ENCODE data around the gene TBCB. TPM values are rescaled to one million over a fixed set of nuclear protein-coding genes. Genes with fewer than 3 reads are reported as not detected.
A peak's percentile ranks its signal among the peaks of the same experiment; 100 is the strongest.
"Not testable (repeated sequence)": the region's sequence is repeated elsewhere in the genome, so short reads cannot be mapped to it uniquely, and the experiment has no call there.

TBCB gene, protein sequence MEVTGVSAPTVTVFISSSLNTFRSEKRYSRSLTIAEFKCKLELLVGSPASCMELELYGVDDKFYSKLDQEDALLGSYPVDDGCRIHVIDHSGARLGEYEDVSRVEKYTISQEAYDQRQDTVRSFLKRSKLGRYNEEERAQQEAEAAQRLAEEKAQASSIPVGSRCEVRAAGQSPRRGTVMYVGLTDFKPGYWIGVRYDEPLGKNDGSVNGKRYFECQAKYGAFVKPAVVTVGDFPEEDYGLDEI
- 97.6 TPM for total RNA-seq

DNA sequence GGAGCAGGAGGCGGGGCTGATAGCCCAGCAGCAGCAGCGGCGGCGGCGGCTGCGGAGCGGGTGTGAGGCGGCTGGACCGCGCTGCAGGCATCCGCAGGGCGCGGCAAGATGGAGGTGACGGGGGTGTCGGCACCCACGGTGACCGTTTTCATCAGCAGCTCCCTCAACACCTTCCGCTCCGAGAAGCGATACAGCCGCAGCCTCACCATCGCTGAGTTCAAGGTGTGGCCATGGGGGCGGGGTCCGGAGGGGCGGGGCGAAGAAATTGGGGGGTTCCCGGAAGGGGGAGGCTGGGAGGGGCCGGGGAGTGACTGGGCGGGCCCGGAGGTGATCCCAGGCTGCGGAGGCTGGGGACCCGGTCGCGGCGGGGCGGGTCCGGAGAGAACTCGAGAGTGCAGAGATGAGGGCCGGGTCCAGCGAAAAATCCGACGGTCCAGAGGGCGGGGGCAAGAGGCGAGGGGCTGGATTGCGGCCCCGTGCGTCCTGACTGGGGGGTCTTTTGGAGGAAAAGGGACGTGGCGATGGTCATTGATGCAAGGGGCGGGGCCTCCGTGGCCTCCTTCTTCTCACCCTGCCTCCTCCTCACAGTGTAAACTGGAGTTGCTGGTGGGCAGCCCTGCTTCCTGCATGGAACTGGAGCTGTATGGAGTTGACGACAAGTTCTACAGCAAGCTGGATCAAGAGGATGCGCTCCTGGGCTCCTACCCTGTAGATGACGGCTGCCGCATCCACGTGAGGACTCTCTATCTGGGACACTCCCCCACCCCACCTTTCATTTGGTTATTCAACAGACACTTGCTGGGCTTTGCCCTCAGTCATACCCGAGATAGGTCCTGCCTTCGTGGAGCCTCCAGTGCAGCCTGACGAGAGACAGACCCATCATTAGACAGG lies at the start of gene TBCB:
TBCB (plus strand) TSS at position 16 of the 891 bp plus-strand sequence; CDS start at position 109, 93 bp downstream.
- Histone ChIP-seq H3K9me3 (ENCODE audit: control insufficient read depth in 3 of 3, low read length in 3 of 3) (no peaks in the 10 kb centered on the region), H3K4me3 (ENCODE audit: low read length in 3 of 3) (peak within 1 kb of the TSS; percentile 86 to 99 (median 97)), H3K27me3 (ENCODE audit: control insufficient read depth in 3 of 3, insufficient read depth in 3 of 3, low read length in 3 of 3) (no peaks in the 10 kb centered on the region), H3K27ac (ENCODE audit: low read depth, low read length) (peak within 1 kb of the TSS; percentile 91), H3K36me3 (ENCODE audit: control insufficient read depth in 3 of 3, insufficient read depth in 3 of 3, low read length in 3 of 3) (peaks cover 33 to 44% (median 40%) of the 10 kb centered on the region in 3 donors), H3K9ac (ENCODE audit: low read depth in 1 of 3, low read length in 3 of 3) (peak within 1 kb of the TSS; percentile 85 to 94 (median 87)), H3K4me1 (ENCODE audit: control insufficient read depth in 3 of 3, insufficient read depth in 3 of 3, low read length in 3 of 3) (peaks cover 18 to 35% (median 25%) of the 10 kb centered on the region in 3 donors)

DNA sequence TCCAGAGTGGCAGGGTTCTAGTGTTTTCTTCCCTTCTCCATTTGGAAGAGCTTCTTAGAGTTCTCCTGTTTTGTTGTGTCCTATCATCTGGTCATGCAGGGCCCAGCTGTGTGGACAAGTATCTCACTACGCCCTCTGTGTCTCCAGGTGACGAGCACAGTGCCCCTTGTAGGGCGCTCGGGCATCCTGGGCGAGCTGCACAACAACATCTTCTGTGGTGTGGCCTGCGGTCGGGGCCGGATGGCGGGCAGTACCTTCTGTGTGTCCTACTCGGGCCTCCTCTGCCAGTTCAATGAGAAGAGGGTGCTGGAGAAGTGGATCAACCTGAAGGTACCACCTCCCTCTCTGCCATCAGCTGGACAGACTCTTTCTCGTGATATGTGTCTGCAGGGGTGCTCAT lies 47.6 kb upstream of the TBCB start:
- H3K4me1 ChIP-seq (ENCODE audit: control insufficient read depth in 3 of 3, insufficient read depth in 3 of 3, low read length in 3 of 3) = no peaks in the 10 kb centered on the region
- no peak overlapping the region for H3K4me3 ChIP-seq (ENCODE audit: low read length in 3 of 3)
- H3K36me3 ChIP-seq (ENCODE audit: control insufficient read depth in 3 of 3, insufficient read depth in 3 of 3, low read length in 3 of 3) = no peaks in the 10 kb centered on the region
- H3K9ac ChIP-seq (ENCODE audit: low read depth in 1 of 3, low read length in 3 of 3) = no peak overlapping the region
- H3K9me3 ChIP-seq (ENCODE audit: control insufficient read depth in 3 of 3, low read length in 3 of 3) = no peaks in the 10 kb centered on the region
- no peak overlapping the region for H3K27ac ChIP-seq (ENCODE audit: low read depth, low read length)
- H3K27me3 ChIP-seq (ENCODE audit: control insufficient read depth in 3 of 3, insufficient read depth in 3 of 3, low read length in 3 of 3) = no peaks in the 10 kb centered on the region

DNA sequence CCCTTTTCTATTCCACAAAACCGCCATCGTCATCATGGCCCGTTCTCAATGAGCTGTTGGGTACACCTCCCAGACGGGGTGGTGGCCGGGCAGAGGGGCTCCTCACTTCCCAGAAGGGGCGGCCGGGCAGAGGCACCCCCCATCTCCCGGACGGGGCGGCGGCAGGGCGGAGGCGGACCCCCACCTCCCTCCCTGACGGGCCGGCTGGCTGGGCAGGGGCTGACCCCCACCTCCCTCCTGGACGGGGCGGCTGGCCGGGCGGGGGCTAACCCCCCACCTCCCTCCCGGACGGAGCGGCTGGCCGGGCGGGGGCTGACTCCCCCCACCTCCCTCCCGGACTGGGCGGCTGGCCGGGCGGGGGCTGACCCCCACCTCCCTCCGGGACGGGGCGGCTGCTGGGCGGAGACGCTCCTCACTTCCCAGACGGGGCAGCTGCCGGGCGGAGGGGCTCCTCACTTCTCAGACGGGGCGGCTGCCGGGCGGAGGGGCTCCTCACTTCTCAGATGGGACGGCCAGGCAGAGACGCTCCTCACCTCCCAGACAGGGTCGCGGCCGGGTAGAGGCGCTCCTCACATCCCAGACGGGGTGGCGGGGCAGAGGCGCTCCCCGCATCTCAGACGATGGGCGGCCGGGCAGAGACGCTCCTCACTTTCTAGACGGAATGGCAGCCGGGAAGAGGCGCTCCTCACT lies 46.3 kb upstream of the TBCB start:
- not testable (repeated sequence) for H3K27me3 ChIP-seq (ENCODE audit: control insufficient read depth in 3 of 3, insufficient read depth in 3 of 3, low read length in 3 of 3); H3K9ac ChIP-seq (ENCODE audit: low read depth in 1 of 3, low read length in 3 of 3); H3K4me3 ChIP-seq (ENCODE audit: low read length in 3 of 3); H3K36me3 ChIP-seq (ENCODE audit: control insufficient read depth in 3 of 3, insufficient read depth in 3 of 3, low read length in 3 of 3); H3K27ac ChIP-seq (ENCODE audit: low read depth, low read length); H3K4me1 ChIP-seq (ENCODE audit: control insufficient read depth in 3 of 3, insufficient read depth in 3 of 3, low read length in 3 of 3); H3K9me3 ChIP-seq (ENCODE audit: control insufficient read depth in 3 of 3, low read length in 3 of 3)

DNA sequence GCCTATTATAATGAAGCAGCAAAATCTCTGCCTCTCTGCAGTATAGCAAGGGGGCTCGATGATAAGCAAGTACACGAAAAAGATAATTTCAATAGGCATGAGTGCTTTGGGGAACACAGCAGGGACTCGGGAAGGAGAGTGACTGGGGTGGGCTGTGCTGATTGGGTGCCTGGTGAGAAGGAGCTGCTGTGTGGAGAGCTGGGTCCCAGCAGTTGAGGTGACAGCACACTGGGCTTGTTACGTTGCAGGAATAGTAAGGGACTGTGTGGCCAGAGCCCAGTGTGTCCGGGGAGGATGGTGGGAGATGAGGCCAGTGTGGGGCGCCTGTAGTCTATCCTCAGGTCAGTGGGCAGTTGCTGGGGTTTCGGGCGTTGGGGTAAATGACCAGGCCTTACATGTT lies 43.2 kb upstream of the TBCB start:
- Histone ChIP-seq H3K27me3 (ENCODE audit: control insufficient read depth in 3 of 3, insufficient read depth in 3 of 3, low read length in 3 of 3) (no peaks in the 10 kb centered on the region), H3K27ac (ENCODE audit: low read depth, low read length) (no peak overlapping the region), H3K9ac (ENCODE audit: low read depth in 1 of 3, low read length in 3 of 3) (no peak overlapping the region), H3K4me3 (ENCODE audit: low read length in 3 of 3) (no peak overlapping the region), H3K4me1 (ENCODE audit: control insufficient read depth in 3 of 3, insufficient read depth in 3 of 3, low read length in 3 of 3) (no peaks in the 10 kb centered on the region), H3K36me3 (ENCODE audit: control insufficient read depth in 3 of 3, insufficient read depth in 3 of 3, low read length in 3 of 3) (no peaks in the 10 kb centered on the region), H3K9me3 (ENCODE audit: control insufficient read depth in 3 of 3, low read length in 3 of 3) (no peaks in the 10 kb centered on the region)

DNA sequence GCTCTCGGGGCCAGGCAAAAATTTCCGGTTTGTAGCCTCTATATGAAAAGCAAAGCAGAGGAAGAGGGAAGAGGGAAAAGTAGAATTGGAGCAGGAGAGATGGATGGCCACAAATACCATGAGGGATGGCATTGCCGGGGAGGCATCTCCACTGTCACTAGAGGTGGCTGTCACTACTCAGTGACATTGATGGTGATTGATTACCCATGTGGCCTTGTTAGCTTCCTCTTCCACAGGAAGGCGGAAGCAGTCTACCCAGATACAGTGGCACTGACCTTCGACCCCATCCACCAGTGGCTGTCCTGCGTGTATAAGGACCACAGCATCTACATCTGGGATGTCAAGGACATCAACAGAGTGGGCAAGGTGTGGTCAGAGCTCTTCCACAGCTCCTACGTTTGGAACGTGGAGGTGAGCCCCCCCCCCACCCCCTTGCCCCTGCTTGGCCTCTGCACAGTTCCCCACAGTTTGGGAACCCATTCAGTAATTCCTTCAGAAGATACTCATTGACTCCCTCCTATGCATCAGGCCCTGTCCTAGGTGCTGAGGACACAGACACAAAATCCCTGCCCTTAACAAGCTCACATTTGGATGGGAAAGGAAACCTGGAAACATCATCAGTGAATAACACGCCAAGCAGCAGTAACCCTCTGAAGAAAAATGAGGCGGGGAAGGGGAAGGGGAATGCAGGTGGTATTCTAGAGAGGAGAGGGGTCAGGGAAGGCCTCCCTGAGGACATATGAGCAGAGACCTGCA lies 42.0 kb upstream of the TBCB start:
- H3K9me3 ChIP-seq (ENCODE audit: control insufficient read depth in 3 of 3, low read length in 3 of 3) = no peaks in the 10 kb centered on the region
- H3K27ac ChIP-seq (ENCODE audit: low read depth, low read length) = no peak overlapping the region
- no peak overlapping the region for H3K4me3 ChIP-seq (ENCODE audit: low read length in 3 of 3)
- no peak overlapping the region for H3K9ac ChIP-seq (ENCODE audit: low read depth in 1 of 3, low read length in 3 of 3)
- H3K27me3 ChIP-seq (ENCODE audit: control insufficient read depth in 3 of 3, insufficient read depth in 3 of 3, low read length in 3 of 3) = no peaks in the 10 kb centered on the region
- no peaks in the 10 kb centered on the region for H3K4me1 ChIP-seq (ENCODE audit: control insufficient read depth in 3 of 3, insufficient read depth in 3 of 3, low read length in 3 of 3)
- no peaks in the 10 kb centered on the region for H3K36me3 ChIP-seq (ENCODE audit: control insufficient read depth in 3 of 3, insufficient read depth in 3 of 3, low read length in 3 of 3)

DNA sequence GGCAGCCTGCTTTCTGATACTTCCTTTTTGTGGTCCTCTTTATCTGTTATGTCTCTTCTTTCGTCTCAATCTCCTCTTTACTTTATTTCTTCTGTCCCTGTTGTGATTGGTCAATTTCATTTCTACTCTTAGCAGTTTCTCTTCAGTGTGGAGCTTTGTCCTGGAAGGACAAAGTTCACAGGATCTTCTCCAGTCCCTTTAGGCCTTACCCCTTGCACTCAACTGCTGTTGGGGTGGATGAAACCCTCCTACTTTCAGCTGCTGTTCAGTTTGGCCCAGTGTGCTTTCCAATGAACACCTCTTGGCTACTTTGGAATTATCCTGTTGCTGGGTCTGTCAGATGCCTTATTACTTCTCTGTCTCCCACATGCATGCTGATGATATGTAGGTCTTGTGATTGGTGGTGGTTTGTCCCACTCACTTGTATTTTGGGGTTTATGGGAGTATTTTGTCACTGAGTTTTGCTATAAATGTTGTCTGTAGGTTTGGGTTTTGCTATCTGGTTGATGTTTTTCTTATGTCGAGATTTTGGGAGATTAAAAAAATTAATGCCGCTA lies 35.8 kb upstream of the TBCB start:
- no peaks in the 10 kb centered on the region for H3K36me3 ChIP-seq (ENCODE audit: control insufficient read depth in 3 of 3, insufficient read depth in 3 of 3, low read length in 3 of 3)
- no peaks in the 10 kb centered on the region for H3K9me3 ChIP-seq (ENCODE audit: control insufficient read depth in 3 of 3, low read length in 3 of 3)
- H3K27me3 ChIP-seq (ENCODE audit: control insufficient read depth in 3 of 3, insufficient read depth in 3 of 3, low read length in 3 of 3) = no peaks in the 10 kb centered on the region
- H3K4me3 ChIP-seq (ENCODE audit: low read length in 3 of 3) = no peak overlapping the region
- H3K4me1 ChIP-seq (ENCODE audit: control insufficient read depth in 3 of 3, insufficient read depth in 3 of 3, low read length in 3 of 3) = no peaks in the 10 kb centered on the region
- no peak overlapping the region for H3K9ac ChIP-seq (ENCODE audit: low read depth in 1 of 3, low read length in 3 of 3)
- no peak overlapping the region for H3K27ac ChIP-seq (ENCODE audit: low read depth, low read length)

DNA sequence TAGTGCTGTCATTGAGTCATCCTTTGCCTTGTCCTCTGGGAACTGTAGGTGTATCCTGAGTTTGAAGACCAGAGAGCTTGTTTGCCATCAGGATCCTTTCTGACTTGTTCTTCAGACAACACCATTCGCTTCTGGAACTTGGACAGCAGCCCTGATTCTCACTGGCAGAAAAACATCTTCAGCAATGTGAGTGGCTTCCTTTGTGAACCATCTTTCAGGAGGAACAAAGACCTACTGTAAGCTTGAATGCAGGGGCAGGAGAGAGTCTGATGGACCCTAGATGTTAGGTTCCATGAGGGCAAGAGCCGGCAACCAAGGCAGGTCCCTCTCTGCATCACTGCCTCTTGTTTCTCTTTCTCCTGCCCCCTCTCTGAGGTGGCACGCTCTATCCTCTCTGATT lies 33.9 kb upstream of the TBCB start:
- Histone ChIP-seq H3K4me1 (ENCODE audit: control insufficient read depth in 3 of 3, insufficient read depth in 3 of 3, low read length in 3 of 3) (no peaks in the 10 kb centered on the region), H3K36me3 (ENCODE audit: control insufficient read depth in 3 of 3, insufficient read depth in 3 of 3, low read length in 3 of 3) (no peaks in the 10 kb centered on the region), H3K27me3 (ENCODE audit: control insufficient read depth in 3 of 3, insufficient read depth in 3 of 3, low read length in 3 of 3) (no peaks in the 10 kb centered on the region), H3K9ac (ENCODE audit: low read depth in 1 of 3, low read length in 3 of 3) (no peak overlapping the region), H3K27ac (ENCODE audit: low read depth, low read length) (no peak overlapping the region), H3K4me3 (ENCODE audit: low read length in 3 of 3) (no peak overlapping the region), H3K9me3 (ENCODE audit: control insufficient read depth in 3 of 3, low read length in 3 of 3) (no peaks in the 10 kb centered on the region)

DNA sequence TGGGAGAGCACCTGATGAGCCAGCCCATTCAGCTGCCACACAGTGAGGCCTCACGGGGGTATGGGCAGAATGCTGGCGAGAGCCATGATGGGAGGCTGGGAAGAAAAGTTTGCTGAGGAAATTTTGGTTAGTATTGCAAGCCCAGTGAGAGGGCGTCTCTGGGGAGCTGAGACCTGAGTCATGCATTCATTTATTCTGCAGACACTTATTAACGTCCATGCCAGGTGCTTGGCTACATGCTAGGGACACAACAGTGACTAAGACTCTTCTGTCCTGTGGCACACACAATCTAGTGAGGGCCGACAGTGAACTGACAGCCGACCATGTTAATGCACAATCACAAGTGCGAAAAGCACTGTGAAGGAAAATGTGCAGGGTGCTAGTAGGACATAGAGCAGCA lies 33.4 kb upstream of the TBCB start:
- no peaks in the 10 kb centered on the region for H3K9me3 ChIP-seq (ENCODE audit: control insufficient read depth in 3 of 3, low read length in 3 of 3)
- H3K27me3 ChIP-seq (ENCODE audit: control insufficient read depth in 3 of 3, insufficient read depth in 3 of 3, low read length in 3 of 3) = no peaks in the 10 kb centered on the region
- no peak overlapping the region for H3K27ac ChIP-seq (ENCODE audit: low read depth, low read length)
- no peaks in the 10 kb centered on the region for H3K36me3 ChIP-seq (ENCODE audit: control insufficient read depth in 3 of 3, insufficient read depth in 3 of 3, low read length in 3 of 3)
- no peak overlapping the region for H3K4me3 ChIP-seq (ENCODE audit: low read length in 3 of 3)
- no peaks in the 10 kb centered on the region for H3K4me1 ChIP-seq (ENCODE audit: control insufficient read depth in 3 of 3, insufficient read depth in 3 of 3, low read length in 3 of 3)
- H3K9ac ChIP-seq (ENCODE audit: low read depth in 1 of 3, low read length in 3 of 3) = no peak overlapping the region

DNA sequence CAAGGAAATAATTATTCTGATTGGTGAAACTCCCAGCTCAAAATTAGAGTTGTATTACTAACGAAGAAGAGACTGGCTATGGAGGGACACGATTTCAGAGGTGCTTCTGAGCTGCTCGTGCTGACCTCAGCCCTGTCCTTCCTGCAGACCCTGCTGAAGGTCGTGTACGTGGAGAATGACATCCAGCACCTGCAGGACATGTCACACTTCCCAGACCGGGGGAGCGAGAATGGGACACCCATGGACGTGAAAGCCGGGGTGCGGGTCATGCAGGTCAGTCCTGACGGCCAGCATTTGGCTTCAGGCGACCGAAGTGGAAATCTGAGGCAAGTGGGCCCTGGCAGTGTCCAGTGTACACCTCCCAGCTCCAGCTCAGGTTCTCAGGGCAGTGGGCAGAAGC lies 32.4 kb upstream of the TBCB start:
- H3K4me1 ChIP-seq (ENCODE audit: control insufficient read depth in 3 of 3, insufficient read depth in 3 of 3, low read length in 3 of 3) = no peaks in the 10 kb centered on the region
- no peak overlapping the region for H3K4me3 ChIP-seq (ENCODE audit: low read length in 3 of 3)
- H3K27ac ChIP-seq (ENCODE audit: low read depth, low read length) = no peak overlapping the region
- no peaks in the 10 kb centered on the region for H3K9me3 ChIP-seq (ENCODE audit: control insufficient read depth in 3 of 3, low read length in 3 of 3)
- no peaks in the 10 kb centered on the region for H3K36me3 ChIP-seq (ENCODE audit: control insufficient read depth in 3 of 3, insufficient read depth in 3 of 3, low read length in 3 of 3)
- no peaks in the 10 kb centered on the region for H3K27me3 ChIP-seq (ENCODE audit: control insufficient read depth in 3 of 3, insufficient read depth in 3 of 3, low read length in 3 of 3)
- H3K9ac ChIP-seq (ENCODE audit: low read depth in 1 of 3, low read length in 3 of 3) = no peak overlapping the region
